Tongue (tissue), 2 donors: ENCODE data around the gene CHCHD6. TPM values are rescaled to one million over a fixed set of nuclear protein-coding genes. Genes with fewer than 3 reads are reported as not detected.
A peak's percentile ranks its signal among the peaks of the same experiment; 100 is the strongest.
"Not testable (repeated sequence)": the region's sequence is repeated elsewhere in the genome, so short reads cannot be mapped to it uniquely, and the experiment has no call there.

Experiments used
- DNase-seq: peaks from one replicate; pipeline ENCODE4 v3.0.0-alpha.2; 2015
- total RNA-seq: library from RNA; depleted of rRNA; stranded (reverse); fragments of >200 nt; gene quantifications from one replicate; pipeline ENCODE4 v1.2.3, GENCODE V29; 2014

CHCHD6 gene
- total RNA-seq, 1 donor from 2014 or later = 4.8 TPM

GRCh38 chr3:126766653-126767052 is 62.6 kb downstream of the CHCHD6 start:
- DNase-seq = no peak

DNA sequence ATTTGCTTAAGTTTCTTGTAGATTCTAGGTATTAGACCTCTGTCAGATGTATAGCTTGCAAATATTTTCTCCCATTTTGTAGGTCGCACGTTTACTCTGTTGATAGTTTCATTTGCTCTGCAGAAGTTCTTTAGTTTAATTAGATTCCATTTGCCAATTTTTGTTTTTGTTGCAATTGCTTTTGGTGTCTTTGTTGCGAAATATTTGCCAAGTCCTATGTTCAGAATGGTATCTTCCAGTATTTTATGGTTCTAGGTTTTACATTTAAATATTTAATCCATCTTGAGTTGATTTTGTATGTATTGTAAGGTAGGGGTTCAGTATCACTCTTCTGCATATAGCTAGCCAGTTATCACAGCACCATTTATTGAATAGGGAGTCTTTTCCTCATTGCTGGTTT is 64.9 kb downstream of the CHCHD6 start:
- DNase-seq = no peak

DNA sequence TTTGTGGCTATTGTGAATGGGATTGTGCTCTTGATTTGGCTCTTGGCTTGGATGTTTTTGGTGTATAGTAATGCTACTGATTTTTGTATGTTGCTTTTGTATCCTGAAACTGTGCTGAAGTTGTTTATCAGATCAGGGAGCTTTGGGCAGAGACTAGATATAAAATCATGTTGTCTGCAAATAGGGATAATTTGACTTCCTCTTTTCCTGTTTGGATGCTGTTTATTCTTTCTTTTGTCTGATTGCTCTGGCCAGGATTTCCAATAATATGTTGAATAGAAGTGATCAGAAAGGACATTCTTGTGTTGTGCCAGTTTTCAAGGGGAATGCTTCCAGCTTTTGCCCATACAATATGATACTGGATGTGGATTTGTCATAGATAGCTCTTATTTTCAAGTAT is 66.1 kb downstream of the CHCHD6 start:
- no peak for DNase-seq

DNA sequence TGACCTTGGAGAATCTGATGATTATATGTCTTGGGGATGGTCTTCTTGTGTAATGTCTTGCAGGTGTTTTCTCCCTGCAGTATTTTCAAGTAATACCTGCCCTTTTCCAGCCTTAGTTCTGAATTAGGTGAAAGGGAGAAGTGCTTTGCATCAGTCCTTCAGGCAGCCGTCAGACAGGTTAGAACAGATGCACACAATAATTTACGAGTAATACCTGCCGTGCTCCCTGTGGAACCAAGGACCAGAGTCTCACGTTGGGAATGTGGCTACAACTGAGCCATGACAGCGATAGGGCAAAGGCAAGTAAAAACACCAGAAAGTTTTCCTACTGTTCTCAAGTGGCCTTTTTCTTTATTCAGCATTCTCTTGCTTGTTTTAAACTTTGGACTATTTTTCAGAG is 69.1 kb downstream of the CHCHD6 start:
- no peak for DNase-seq

- DNase-seq = no peak
These were observed 69.7 kb downstream of the CHCHD6 start for GRCh38 chr3:126773783-126774182.

DNA sequence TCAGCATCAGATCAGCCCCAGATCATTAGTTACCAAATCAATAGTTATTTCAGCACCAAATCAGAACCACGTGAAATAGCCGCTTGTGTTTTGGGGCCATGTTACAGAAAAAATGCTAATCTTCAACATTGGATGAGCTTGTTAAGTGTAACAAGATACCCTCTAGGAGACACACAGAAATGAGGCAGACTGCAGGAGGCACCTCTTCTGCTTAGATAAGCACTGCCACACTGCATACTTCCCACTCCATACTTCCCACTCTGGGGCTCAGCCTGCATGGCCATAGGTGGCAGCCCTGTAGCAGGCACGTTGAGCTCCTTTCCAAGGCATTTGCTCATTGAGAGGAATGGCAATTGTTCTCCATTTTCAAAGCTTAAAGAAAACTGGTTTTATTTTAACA is 73.3 kb downstream of the CHCHD6 start:
- no peak for DNase-seq

DNA sequence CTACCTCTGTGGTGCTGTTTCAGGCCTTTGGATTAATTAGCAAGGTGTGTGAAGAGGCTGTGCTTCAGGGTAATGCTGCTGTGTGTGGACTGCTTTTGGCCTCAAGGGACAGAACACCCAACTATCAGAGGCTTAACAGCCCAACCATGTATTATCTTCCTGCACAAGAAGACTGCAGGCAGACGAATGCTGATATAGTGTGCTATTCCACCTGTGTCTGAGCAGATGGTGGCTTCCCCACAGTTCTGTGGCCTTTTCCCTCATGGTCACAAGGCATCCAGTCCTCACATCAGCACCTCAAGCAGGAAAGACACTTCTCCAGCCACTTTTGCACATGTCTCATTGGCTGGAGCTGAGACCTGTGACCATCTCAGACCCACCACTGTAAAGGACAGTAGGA is 76.6 kb downstream of the CHCHD6 start:
- DNase-seq = no peak

DNA sequence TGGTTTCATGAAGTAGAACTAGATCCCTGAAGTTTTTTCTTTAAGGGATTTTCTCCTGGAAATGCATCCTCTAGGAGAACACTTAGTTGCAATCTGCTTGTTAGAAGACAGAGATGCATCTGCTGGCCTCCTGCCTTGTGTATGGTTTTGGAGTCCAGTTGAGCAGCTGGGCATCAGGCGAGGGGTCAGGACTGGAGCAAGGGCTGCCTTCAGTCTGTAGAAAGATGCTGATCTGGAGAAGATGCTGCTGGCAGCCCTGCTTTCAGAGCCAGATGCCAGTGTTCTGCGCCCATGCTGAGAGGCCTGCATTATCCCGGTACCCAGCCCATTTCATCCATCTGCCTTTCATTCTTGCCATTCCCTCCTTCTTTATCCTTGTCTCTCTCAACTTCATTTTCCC is 77.4 kb downstream of the CHCHD6 start:
- peak; percentile 8 for DNase-seq

GRCh38 chr3:126781889-126782491 is 78.0 kb downstream of the CHCHD6 start:
- DNase-seq = peak; percentile 80

DNA sequence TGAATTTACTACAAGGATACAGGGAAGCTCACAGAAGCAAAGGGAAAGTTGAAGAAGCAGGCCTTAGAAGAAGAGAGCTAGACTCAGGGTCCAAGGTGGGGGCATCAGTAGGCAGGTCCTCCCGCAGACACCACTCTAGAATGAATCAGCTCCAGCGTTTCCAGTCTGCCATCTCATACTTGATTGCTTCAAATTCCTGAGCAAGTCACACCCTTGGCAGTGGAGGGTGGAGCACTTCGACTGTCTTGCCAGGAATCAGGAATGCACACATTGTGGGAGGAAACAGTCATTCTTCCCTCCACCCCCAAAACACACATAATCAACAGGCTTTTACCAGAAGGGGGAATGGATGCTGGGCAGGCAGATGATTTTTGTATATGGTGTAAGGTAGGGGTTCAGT is 78.5 kb downstream of the CHCHD6 start:
- DNase-seq = peak; percentile 37

- no peak for DNase-seq
These were observed 80.2 kb downstream of the CHCHD6 start for GRCh38 chr3:126784254-126784653.

DNA sequence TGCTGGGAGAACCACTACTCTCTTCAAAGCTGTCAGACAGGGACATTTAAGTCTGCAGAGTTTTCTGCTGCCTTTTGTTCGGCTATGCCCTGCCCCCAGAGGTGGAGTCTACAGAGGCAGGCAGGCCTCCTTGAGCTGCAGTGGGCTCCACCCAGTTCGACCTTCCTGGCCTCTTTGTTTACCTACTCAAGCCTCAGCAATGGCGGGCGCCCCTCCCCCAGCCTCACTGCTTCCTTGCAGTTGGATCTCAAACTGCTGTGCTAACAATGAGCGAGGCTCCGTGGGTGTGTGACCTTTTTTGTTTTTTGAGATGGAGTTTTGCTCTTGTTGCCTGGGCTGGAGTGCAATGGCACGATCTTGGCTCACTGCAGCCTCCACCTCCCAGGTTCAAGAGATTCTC is 87.3 kb downstream of the CHCHD6 start:
- not testable (repeated sequence) for DNase-seq

GRCh38 chr3:126792998-126793397 is 89.0 kb downstream of the CHCHD6 start:
- no peak for DNase-seq

- DNase-seq = no peak
These were observed 93.5 kb downstream of the CHCHD6 start for GRCh38 chr3:126797563-126797962.

DNA sequence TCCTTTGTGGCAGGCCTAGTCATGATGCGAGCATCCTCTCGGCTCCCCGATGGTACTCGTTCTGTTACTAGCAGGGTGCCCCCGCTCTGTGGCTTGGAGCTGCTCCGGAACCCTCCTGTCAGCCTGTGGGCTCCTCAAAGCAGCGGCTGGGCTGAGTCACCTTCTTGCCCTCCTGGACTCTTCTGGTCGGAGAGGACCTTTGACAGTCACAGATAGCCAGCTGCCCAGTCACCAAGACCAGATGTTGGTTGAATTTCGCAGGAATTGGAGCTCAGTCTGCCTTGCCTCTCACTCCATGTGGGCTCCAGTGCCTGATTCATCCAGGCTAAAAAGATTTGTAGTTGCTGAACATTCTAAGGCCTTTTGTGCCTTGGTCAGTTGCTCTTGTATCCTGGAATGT is 94.5 kb downstream of the CHCHD6 start:
- no peak for DNase-seq

DNA sequence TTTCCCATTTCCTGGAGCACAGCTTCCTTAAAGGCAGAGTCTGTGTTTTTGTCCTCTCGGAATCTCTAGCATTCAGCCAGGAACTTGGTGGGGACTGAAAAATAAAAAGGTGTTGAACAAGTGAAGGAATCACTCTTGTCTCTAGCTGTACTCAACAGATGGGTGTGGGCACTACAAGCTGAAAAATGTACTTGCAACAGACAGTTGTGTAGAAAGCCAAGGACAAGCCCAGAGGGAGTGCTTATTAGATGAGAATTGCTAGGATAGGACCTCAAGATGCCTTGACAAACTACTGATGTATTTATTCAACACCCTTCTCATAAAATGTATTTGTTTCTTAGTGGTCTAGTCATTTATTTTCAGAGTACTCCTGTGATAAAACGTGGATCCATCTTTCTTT is 95.1 kb downstream of the CHCHD6 start:
- no peak for DNase-seq

DNA sequence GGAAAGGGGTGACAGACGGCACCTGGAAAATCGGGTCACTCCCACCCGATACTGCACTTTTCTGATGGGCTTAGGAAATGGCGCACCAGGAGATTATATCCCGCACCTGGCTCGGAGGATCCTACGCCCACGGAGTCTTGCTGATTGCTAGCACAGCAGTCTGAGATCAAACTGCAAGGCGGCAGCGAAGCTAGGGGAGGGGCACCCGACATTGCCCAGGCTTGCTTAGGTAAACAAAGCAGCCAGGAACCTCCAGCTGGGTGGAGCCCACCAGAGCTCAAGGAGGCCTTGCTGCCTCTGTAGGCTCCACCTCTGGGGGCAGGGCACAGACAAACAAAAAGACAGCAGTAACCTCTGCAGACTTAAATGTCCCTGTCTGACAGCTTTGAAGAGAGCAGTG is 97.3 kb downstream of the CHCHD6 start:
- not testable (repeated sequence) for DNase-seq

GRCh38 chr3:126807795-126808194 is 103.8 kb downstream of the CHCHD6 start:
- no peak for DNase-seq

- no peak for DNase-seq
These were observed 107.5 kb downstream of the CHCHD6 start for GRCh38 chr3:126811530-126811929.

- peak; percentile 59 for DNase-seq
These were observed 112.3 kb downstream of the CHCHD6 start for GRCh38 chr3:126816298-126816697.

DNA sequence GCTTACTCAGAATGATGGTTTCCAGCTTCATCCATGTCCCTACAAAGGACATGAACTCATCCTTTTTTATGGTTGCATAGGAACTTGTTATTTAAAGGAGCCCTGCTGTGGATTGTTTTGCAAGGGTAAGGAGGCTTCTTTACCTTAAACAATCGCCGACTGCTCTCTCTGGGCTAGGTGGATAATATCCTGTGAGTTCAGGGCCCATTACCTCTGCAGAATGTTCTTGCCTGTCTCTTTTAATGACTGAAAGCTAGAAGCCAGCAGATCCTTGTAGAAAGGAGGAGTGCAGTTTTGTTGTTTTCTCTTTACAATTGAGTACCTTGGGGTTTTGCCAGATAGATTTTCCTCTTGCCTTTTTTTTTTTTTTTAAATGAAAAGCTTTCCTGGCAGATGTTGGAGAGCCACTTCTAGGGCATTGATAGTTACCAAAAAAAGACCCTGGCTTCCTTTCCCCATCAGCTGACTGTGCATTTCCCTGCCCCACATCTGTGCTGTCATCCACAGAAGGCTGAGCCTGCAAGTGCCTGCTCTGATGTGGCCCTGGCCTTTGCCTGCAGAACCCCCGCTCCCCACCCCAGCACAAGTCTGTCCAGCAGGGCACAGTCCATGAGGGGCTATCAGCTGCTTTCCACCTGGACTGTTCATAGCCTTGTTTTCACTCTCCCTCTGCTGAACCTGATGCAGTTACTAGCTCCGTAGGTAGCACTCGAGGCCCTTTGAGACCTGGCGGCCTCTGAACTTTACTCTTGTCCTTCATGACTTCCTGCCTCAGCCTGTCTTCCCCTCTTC is 113.1 kb downstream of the CHCHD6 start:
- DNase-seq = peak; percentile 68

DNA sequence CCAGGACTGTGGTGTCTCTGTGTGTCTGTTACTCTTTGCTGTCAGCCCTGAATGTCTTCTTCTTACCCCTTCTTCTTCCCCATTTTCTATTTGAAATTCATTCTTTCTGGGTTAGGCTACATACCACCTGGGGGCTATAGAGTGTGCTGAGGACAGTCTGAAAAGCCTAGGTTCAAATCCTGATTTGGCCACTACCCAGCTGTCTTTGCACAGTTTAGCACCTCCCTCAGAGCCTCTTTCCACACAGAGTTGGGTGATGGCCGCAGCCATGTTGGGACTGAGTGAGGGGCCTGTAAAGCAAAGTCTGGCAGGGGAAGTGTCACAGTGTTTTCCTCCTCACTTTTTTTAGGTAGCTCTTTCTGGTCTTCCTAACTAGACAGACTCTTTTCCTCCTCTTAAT is 113.7 kb downstream of the CHCHD6 start:
- DNase-seq = no peak

DNA sequence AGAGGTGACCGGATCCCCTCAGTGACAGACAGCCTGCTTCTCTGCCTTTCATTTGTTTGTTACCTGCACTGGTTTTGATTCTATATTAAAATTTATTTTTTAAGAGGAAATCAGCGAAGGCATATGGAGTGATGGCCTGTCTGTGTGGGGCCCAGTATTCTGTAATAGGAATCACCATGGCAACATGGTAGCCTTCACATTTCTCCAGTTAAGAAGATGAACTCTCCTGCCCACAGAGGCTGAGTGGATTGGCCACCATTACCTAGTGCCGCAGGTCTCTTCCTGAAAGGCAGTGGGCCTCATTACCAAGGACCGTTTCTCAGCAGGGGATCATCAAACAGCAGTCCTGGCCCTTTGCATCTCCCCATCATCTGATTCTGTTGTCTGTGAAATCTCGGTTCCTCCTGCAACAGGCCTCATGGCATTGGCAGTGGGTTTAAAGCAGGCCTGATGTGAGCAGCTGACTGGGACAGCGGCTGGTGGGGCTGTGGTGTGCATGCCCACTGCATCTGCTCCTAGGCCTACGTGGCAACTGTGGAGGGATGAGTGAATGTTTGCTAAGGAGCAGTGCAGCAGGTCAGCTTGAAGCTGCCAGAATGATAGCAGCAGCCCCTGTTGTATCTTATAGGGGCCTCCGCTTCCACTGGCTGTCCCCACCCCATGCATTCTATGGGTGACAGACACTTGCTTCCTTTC is 114.5 kb downstream of the CHCHD6 start:
- no peak for DNase-seq

- no peak for DNase-seq
These were observed 122.7 kb downstream of the CHCHD6 start for GRCh38 chr3:126826693-126827092.
